GM23248 (cell line): Measurements from ENCODE around the gene CADM1.

ENCODE experiments used
- EZH2 ChIP-seq: fragments of 200-600 bp; sonication (generic); IDR thresholded peaks from 2 replicates; pipeline ENCODE4 v1.6.1; 2018; ENCODE audit warnings: antibody characterized with exemption, mild to moderate bottlenecking; ENCODE audit not compliant: insufficient read depth, poor library complexity, severe bottlenecking
- EZH2phosphoT487 ChIP-seq: fragments of 200-600 bp; sonication (generic); IDR thresholded peaks from 2 replicates; pipeline ENCODE4 v1.6.1; 2018; ENCODE audit warnings: antibody characterized with exemption, moderate library complexity, mild to moderate bottlenecking, low read depth; ENCODE audit not compliant: insufficient read depth

- TF ChIP-seq EZH2 = no peak
- TF ChIP-seq EZH2phosphoT487 = no peak
These were observed 20.4 kb upstream of the CADM1 start for GRCh38 chr11:115524572-115524971.
